NCI-H82 treated with DMSO at 0.1 percent for 48 hours (cell line): ENCODE results near the gene TBC1D7.

ENCODE experiments used
- DNase-seq: peaks from one replicate; lab custom pipeline; 2025; ENCODE audit not compliant: unreplicated experiment; lab: John Stamatoyannopoulos, UW

Gene TBC1D7

GRCh38 chr6:13296536-13296997 is 31.8 kb downstream of the TBC1D7 start:
- DNase-seq, result no peak

GRCh38 chr6:13295576-13295975 is 32.8 kb downstream of the TBC1D7 start:
- no peak for DNase-seq

- DNase-seq, result no peak
Measured at GRCh38 chr6:13294499-13295069, 33.8 kb downstream of the TBC1D7 start.

- DNase-seq, result no peak
Measured at GRCh38 chr6:13292774-13293173, 35.6 kb downstream of the TBC1D7 start.

GRCh38 chr6:13290335-13290734 is 38.0 kb downstream of the TBC1D7 start:
- no peak for DNase-seq

- no peak for DNase-seq
Measured at GRCh38 chr6:13289789-13290318, 38.5 kb downstream of the TBC1D7 start.

- no peak for DNase-seq
Measured at GRCh38 chr6:13288969-13289391, 39.4 kb downstream of the TBC1D7 start.

GRCh38 chr6:13288481-13288880 is 39.9 kb downstream of the TBC1D7 start:
- no peak for DNase-seq

GRCh38 chr6:13287104-13287503 is 41.2 kb downstream of the TBC1D7 start:
- DNase-seq, result no peak

- DNase-seq, result no peak
Measured at GRCh38 chr6:13286181-13286580, 42.2 kb downstream of the TBC1D7 start.

- DNase-seq, result no peak
Measured at GRCh38 chr6:13285705-13286104, 42.6 kb downstream of the TBC1D7 start.

GRCh38 chr6:13284646-13285045 is 43.7 kb downstream of the TBC1D7 start:
- DNase-seq, result no peak

GRCh38 chr6:13283331-13283730 is 45.0 kb downstream of the TBC1D7 start:
- DNase-seq, result no peak

GRCh38 chr6:13282393-13283069 is 45.8 kb downstream of the TBC1D7 start:
- DNase-seq, result no peak

GRCh38 chr6:13281686-13282085 is 46.7 kb downstream of the TBC1D7 start:
- no peak for DNase-seq

GRCh38 chr6:13280254-13280653 is 48.1 kb downstream of the TBC1D7 start:
- DNase-seq, result no peak

- DNase-seq, result no peak
Measured at GRCh38 chr6:13278991-13279390, 49.3 kb downstream of the TBC1D7 start.

- no peak for DNase-seq
Measured at GRCh38 chr6:13278164-13278563, 50.2 kb downstream of the TBC1D7 start.

GRCh38 chr6:13277231-13277630 is 51.1 kb downstream of the TBC1D7 start:
- DNase-seq, result no peak

GRCh38 chr6:13275435-13275989 is 52.8 kb downstream of the TBC1D7 start:
- no peak for DNase-seq

- no peak for DNase-seq
Measured at GRCh38 chr6:13274707-13275434, 53.5 kb downstream of the TBC1D7 start.
